HepG2 (cell line): Measurements from ENCODE around the gene NDUFA8. TPM values are rescaled to one million over a fixed set of nuclear protein-coding genes. Genes with fewer than 3 reads are reported as not detected.

Source experiments
- ARHGAP35 ChIP-seq: sonication (generic); formaldehyde crosslinking; IDR thresholded peaks from 2 replicates; pipeline ENCODE4 v1.9.0; 2022; ENCODE audit warnings: mild to moderate bottlenecking, inconsistent platforms, moderate library complexity, missing genetic modification reagents, borderline replicate concordance
- BRD4 ChIP-seq: sonication (generic); formaldehyde crosslinking; IDR thresholded peaks from 2 replicates; pipeline ENCODE4 v1.4.0; 2020; ENCODE audit warnings: missing genetic modification reagents
- CCAR2 ChIP-seq: fragments of 200-400 bp; formaldehyde crosslinking; optimal IDR thresholded peaks from 2 replicates; pipeline ENCODE3; 2018; ENCODE audit warnings: low read depth, mild to moderate bottlenecking, low read length, moderate library complexity
- FOXA1 ChIP-seq, 2 experiments: fragments of 450-650 bp in 1 of 2; sonication (generic) in 1 of 2; formaldehyde crosslinking in 1 of 2; IDR thresholded peaks; 2 replicates each; pipeline versions ENCODE4 v1.4.0 to v1.6.1; 2016 to 2020; ENCODE audit warnings: missing genetic modification reagents in 1 of 2
- FOXK1 ChIP-seq: sonication (generic); formaldehyde crosslinking; IDR thresholded peaks from 2 replicates; pipeline ENCODE4 v1.4.0; 2020; ENCODE audit warnings: low read depth, missing genetic modification reagents, borderline replicate concordance
- GTF3A ChIP-seq: sonication (generic); formaldehyde crosslinking; conservative IDR thresholded peaks from 2 replicates; pipeline ENCODE4 v1.4.0; 2020; ENCODE audit warnings: mild to moderate bottlenecking, missing genetic modification reagents
- HNRNPL ChIP-seq: fragments of 200-400 bp; formaldehyde crosslinking; IDR thresholded peaks from 2 replicates; pipeline ENCODE4 v1.6.1; 2017; ENCODE audit warnings: mild to moderate bottlenecking, low read depth, low read length
- HNRNPLL ChIP-seq: fragments of 200-400 bp; formaldehyde crosslinking; IDR thresholded peaks from 2 replicates; pipeline ENCODE4 v1.6.1; 2017; ENCODE audit warnings: mild to moderate bottlenecking, low read depth, low read length; ENCODE audit not compliant: poor library complexity, severe bottlenecking
- KAT7 ChIP-seq: IDR thresholded peaks from 2 replicates; pipeline ENCODE4 v1.6.1; 2018; ENCODE audit warnings: borderline replicate concordance, missing compliant biosample characterization
- KDM1A ChIP-seq: IDR thresholded peaks from 2 replicates; pipeline ENCODE4 v1.6.1; 2016; ENCODE audit warnings: missing compliant biosample characterization
- MYNN ChIP-seq: sonication (generic); formaldehyde crosslinking; IDR thresholded peaks from 2 replicates; pipeline ENCODE4 v1.4.0; 2020; ENCODE audit warnings: mild to moderate bottlenecking, low read depth, missing genetic modification reagents
- PHF5A ChIP-seq: IDR thresholded peaks from one replicate; pipeline ENCODE4 v1.6.1; 2018; ENCODE audit warnings: low read depth, missing genetic modification reagents; ENCODE audit not compliant: unreplicated experiment
- TRIM24 ChIP-seq: sonication (generic); formaldehyde crosslinking; IDR thresholded peaks from 2 replicates; pipeline ENCODE4 v1.8.0; 2022; ENCODE audit warnings: mild to moderate bottlenecking, missing genetic modification reagents
- YEATS2 ChIP-seq: sonication (generic); formaldehyde crosslinking; IDR thresholded peaks from 2 replicates; pipeline ENCODE4 v1.4.0; 2020; ENCODE audit warnings: missing genetic modification reagents, borderline replicate concordance
- ZMAT3 ChIP-seq: sonication (generic); formaldehyde crosslinking; conservative IDR thresholded peaks from 2 replicates; pipeline ENCODE4 v1.7.0; 2021; ENCODE audit warnings: missing genetic modification reagents
- ZNF230 ChIP-seq: sonication (generic); formaldehyde crosslinking; IDR thresholded peaks from 2 replicates; pipeline ENCODE4 v1.4.0; 2020; ENCODE audit warnings: mild to moderate bottlenecking, missing genetic modification reagents
- ZNF326 ChIP-seq: sonication (generic); formaldehyde crosslinking; IDR thresholded peaks from 2 replicates; pipeline ENCODE4 v1.4.0; 2020; ENCODE audit warnings: missing genetic modification reagents, borderline replicate concordance
- ZNF350 ChIP-seq: sonication (generic); formaldehyde crosslinking; IDR thresholded peaks from 2 replicates; pipeline ENCODE4 v1.4.0; 2020; ENCODE audit warnings: mild to moderate bottlenecking, low read depth, missing genetic modification reagents, borderline replicate concordance
- ZNF607 ChIP-seq: sonication (generic); formaldehyde crosslinking; IDR thresholded peaks from 2 replicates; pipeline ENCODE4 v1.5.1; 2020; ENCODE audit warnings: missing genetic modification reagents, mild to moderate bottlenecking, borderline replicate concordance
- ZNF782 ChIP-seq: sonication (generic); formaldehyde crosslinking; IDR thresholded peaks from 2 replicates; pipeline ENCODE4 v1.4.0; 2020; ENCODE audit warnings: missing genetic modification reagents, mild to moderate bottlenecking, borderline replicate concordance
- polyA plus RNA-seq, 8 experiments: library from polyadenylated mRNA; depleted of rRNA in 3 of 8; stranded (reverse) in 7 of 8; unstranded in 1 of 8; fragments of >200 nt; fragmentation: Illumina TruSeq in 4 of 8; extraction: Trizol in 4 of 8; gene quantifications; 2 replicates each; pipeline versions ENCODE4 v1.2.1 to v1.2.3, GENCODE V29; 2011 to 2016; ENCODE audit warnings: low read depth in 4 of 8, missing spikeins in 1 of 8, mixed read lengths in 1 of 8; ENCODE audit not compliant: insufficient read depth in 1 of 8
- total RNA-seq, 5 experiments: library from RNA; depleted of rRNA; stranded (reverse); fragments of >200 nt; fragmentation: Illumina TruSeq; extraction: Trizol; gene quantifications; 2 replicates each; pipeline ENCODE4 v1.2.3, GENCODE V29; 2016; ENCODE audit warnings: low read depth in 1 of 5
- TF ChIP-seq, protein P1 (sequence below): sonication (generic); formaldehyde crosslinking; IDR thresholded peaks from 2 replicates; pipeline ENCODE4 v1.4.0; 2020; ENCODE audit warnings: mild to moderate bottlenecking, missing genetic modification reagents
- TF ChIP-seq, protein P2 (sequence below): sonication (generic); formaldehyde crosslinking; IDR thresholded peaks from 2 replicates; pipeline ENCODE4 v1.8.1; 2023; ENCODE audit warnings: mild to moderate bottlenecking, moderate library complexity, missing genetic modification reagents
- TF ChIP-seq, protein P3 (sequence below): IDR thresholded peaks from 2 replicates; pipeline ENCODE4 v1.6.1; 2016; ENCODE audit warnings: low read depth

NDUFA8 gene
- total and polyA plus RNA-seq, 2 of the 13 experiments (the other 11 are each of a cell fraction or from before 2014, with no cell fraction given), result 68.6 to 71.7 TPM

DNA sequence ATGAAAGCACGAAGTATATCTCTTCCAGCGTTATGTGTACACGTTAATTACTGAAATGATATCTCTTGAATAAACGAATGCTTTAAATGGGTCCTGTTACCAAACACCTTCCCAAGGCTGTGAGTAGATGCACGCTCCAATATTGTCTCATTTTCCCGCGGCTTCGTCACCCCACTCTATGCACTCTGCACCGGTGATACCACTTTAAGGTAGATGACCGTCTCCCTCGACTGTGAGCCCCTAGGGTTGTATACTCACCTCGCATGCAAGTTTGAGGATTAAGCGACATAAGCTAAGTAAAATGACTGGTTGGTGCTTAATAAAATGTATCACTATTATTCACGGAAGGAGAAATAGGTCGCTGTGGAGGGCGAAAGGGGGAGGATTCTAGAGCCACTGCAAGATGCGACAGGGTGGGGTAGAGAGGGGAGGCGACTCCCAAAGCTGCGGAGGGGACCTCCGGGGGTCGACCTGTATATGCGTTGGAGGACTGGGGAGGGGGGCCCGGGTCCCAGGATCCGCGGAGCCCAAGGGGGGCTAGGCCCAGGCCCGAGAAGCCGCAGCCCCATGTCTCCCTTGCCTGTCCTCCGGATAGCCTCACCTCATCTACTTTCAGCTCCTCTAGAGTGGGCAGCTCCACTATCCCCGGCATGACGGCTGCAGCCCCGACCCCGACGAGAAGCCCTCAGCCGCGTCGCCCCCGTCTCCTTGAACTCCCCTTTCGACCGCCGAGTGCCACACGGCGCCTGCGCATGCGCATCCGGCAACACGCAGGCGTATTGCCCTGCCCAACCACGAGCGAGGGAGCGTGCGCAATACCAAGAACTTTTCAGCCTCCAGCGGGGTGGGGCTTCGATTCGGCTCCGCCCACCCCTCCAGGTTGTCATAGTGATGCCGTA, at the start of gene NDUFA8, which contains the start of gene MORN5 (continued):
- TF ChIP-seq, protein P1, sequence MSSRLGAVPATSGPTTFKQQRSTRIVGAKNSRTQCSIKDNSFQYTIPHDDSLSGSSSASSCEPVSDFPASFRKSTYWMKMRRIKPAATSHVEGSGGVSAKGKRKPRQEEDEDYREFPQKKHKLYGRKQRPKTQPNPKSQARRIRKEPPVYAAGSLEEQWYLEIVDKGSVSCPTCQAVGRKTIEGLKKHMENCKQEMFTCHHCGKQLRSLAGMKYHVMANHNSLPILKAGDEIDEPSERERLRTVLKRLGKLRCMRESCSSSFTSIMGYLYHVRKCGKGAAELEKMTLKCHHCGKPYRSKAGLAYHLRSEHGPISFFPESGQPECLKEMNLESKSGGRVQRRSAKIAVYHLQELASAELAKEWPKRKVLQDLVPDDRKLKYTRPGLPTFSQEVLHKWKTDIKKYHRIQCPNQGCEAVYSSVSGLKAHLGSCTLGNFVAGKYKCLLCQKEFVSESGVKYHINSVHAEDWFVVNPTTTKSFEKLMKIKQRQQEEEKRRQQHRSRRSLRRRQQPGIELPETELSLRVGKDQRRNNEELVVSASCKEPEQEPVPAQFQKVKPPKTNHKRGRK (CRISPR knock-in tag), result no peak
- no peak for TF ChIP-seq CCAR2
- 0 out of 2 replicates have a peak, but pooled peaks have one; percentile 65 for TF ChIP-seq ARHGAP35 (CRISPR knock-in tag)
- no peak; the same call in 1 of the 2 replicates for TF ChIP-seq ZNF350 (CRISPR knock-in tag)
- TF ChIP-seq ZMAT3, result peak; percentile 43; the same call in 1 of the 2 replicates
- TF ChIP-seq YEATS2 (CRISPR knock-in tag), result peak; percentile 77; the same call in 1 of the 2 replicates
- TF ChIP-seq PHF5A (CRISPR knock-in tag), result no peak
- 0 out of 2 replicates have a peak, but pooled peaks have one; percentile 50 for TF ChIP-seq KAT7 (CRISPR knock-in tag)
- no peak for TF ChIP-seq HNRNPL
- TF ChIP-seq MYNN, result no peak
- no peak for TF ChIP-seq ZNF607 (CRISPR knock-in tag)
- TF ChIP-seq KDM1A, result no peak
- TF ChIP-seq, protein P2, sequence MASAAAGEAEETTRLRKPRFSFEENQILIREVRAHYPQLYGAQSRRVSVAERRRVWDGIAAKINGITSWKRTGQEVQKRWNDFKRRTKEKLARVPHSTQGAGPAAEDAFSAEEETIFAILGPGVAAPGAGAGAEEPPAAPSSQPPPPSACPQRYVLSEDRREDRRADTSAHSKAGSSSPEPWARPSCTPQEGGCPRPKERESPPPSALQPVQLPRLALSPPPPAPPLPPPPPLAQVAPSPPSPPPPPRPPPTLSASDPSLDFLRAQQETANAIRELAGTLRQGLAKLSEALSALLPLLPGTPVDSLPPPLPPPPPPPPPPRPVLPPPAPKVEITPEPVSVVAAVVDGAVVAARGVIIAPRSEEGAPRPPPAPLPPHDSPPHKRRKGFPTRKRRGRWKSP (CRISPR knock-in tag), result no peak
- TF ChIP-seq ZNF782 (CRISPR knock-in tag), result 0 out of 2 replicates have a peak, but pooled peaks have one; percentile 43
- no peak for TF ChIP-seq FOXA1 (IDR thresholded peaks at IDR 0.05)
- no peak for TF ChIP-seq FOXA1 (CRISPR knock-in tag; IDR thresholded peaks at IDR 0.05)
- TF ChIP-seq GTF3A (CRISPR knock-in tag), result no peak
- TF ChIP-seq ZNF326 (CRISPR knock-in tag), result no peak
- no peak for TF ChIP-seq TRIM24 (CRISPR knock-in tag)
- TF ChIP-seq FOXK1 (CRISPR knock-in tag), result 0 out of 2 replicates have a peak, but pooled peaks have one; percentile 41
- no peak for TF ChIP-seq BRD4 (CRISPR knock-in tag)
- 0 out of 2 replicates have a peak, but pooled peaks have one; percentile 66 for TF ChIP-seq ZNF230
- peak; percentile 80 for TF ChIP-seq HNRNPLL
- TF ChIP-seq, protein P3, sequence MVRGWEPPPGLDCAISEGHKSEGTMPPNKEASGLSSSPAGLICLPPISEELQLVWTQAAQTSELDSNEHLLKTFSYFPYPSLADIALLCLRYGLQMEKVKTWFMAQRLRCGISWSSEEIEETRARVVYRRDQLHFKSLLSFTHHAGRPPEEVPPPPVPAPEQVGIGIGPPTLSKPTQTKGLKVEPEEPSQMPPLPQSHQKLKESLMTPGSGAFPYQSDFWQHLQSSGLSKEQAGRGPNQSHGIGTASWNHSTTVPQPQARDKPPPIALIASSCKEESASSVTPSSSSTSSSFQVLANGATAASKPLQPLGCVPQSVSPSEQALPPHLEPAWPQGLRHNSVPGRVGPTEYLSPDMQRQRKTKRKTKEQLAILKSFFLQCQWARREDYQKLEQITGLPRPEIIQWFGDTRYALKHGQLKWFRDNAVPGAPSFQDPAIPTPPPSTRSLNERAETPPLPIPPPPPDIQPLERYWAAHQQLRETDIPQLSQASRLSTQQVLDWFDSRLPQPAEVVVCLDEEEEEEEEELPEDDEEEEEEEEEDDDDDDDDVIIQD (CRISPR knock-in tag), result peak; percentile 40; the same call in 1 of the 2 replicates
